Suprapubic skin (tissue), 4 donors: ENCODE data around the gene RBM47. TPM values are rescaled to one million over a fixed set of nuclear protein-coding genes. Genes with fewer than 3 reads are reported as not detected.

Experiments
- DNase-seq, 2 donors: peaks; one replicate each; pipeline ENCODE4 v3.0.0-alpha.2; 2019; ENCODE audit warnings: low spot score in 2 of 2
- H3K27ac ChIP-seq: fragments of 200-600 bp; sonication (generic); one replicate; pipeline ENCODE4 v1.5.1; 2019
- H3K27me3 ChIP-seq: fragments of 200-600 bp; sonication (generic); one replicate; pipeline ENCODE4 v1.5.1; 2019
- H3K36me3 ChIP-seq: fragments of 200-600 bp; sonication (generic); one replicate; pipeline ENCODE4 v1.5.1; 2019
- H3K4me1 ChIP-seq: fragments of 200-600 bp; sonication (generic); one replicate; pipeline ENCODE4 v1.5.1; 2019
- H3K4me3 ChIP-seq: fragments of 200-600 bp; sonication (generic); one replicate; pipeline ENCODE4 v1.5.1; 2019; ENCODE audit warnings: mild to moderate bottlenecking
- H3K9me3 ChIP-seq: fragments of 200-600 bp; sonication (generic); one replicate; pipeline ENCODE4 v1.5.1; 2019
- EP300 ChIP-seq: sonication (generic); formaldehyde crosslinking; IDR thresholded peaks from one replicate; pipeline ENCODE4 v1.6.1; 2017; ENCODE audit warnings: antibody characterized with exemption
- POLR2A ChIP-seq, 2 donors: fragments of 450-650 bp; IDR thresholded peaks; one replicate each; pipeline ENCODE4 v1.6.1; 2017; ENCODE audit warnings: antibody characterized with exemption in 2 of 2, mild to moderate bottlenecking in 2 of 2, moderate library complexity in 2 of 2
- POLR2AphosphoS5 ChIP-seq, 3 donors: sonication (generic); formaldehyde crosslinking; IDR thresholded peaks; one replicate each; pipeline ENCODE4 v1.6.1; 2017; ENCODE audit warnings: antibody characterized with exemption in 3 of 3
- WGBS: methylation state at CpG from one replicate; pipeline ENCODE4 v1.1.5; 2018; 5-methylcytosine and 5-hydroxymethylcytosine counted together
- total RNA-seq, 4 donors: library from RNA; depleted of rRNA; stranded (reverse); fragments of >200 nt; gene quantifications; one replicate each; pipeline ENCODE4 v1.1.0, GENCODE V29; 2016
- TF ChIP-seq, protein P1 (sequence below), 2 donors: fragments of 200-600 bp in 1 of 2; fragments of 450-650 bp in 1 of 2; sonication (generic) in 1 of 2; IDR thresholded peaks; one replicate each; pipeline ENCODE4 v1.5.1; 2016 to 2019; ENCODE audit warnings: antibody characterized with exemption in 2 of 2, mild to moderate bottlenecking in 1 of 2, moderate library complexity in 1 of 2

RBM47 gene
- total RNA-seq, 4 donors from 2014 or later, result 40.2 to 286 (median 47.4) TPM

DNA sequence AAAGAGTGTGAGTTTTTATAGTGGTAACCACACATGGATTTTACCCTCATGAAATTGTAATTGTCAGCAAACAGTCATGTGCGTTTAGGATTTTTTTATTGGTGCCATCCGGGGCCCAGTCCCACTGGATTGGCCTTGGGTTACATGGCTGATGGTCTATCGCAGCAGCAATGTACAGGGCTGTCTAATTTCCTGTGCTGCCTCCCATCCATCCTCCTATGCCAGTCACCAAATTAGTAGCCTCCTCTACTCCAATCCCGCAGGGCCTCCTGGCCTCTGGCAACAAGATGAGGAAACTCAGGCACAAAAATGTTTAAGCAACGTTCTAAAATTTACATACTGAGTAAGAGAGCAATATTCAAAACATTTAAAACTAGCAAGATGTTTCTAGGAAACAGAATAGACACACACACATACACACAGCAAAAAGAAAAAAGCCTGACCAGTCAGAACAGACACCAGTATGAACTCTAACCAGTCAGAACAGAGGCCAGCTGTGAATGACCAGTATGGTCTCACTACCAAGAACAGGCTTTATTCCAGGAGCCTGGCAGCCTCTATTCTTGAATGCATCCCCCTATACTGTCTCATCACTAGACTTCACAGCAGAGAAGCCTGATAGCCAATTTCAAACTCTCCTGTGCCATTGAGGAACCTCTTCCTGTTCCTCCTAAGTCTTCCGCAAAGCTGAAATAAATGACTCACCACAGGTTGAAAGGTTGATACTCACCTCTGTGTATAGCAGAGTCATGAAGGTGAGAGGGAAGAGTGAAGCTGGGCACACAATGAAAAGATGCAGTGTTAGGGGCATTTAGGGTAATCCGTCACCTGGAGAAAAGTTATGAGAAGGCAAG, 251.9 kb downstream of the RBM47 start:
- Histone ChIP-seq H3K36me3 (no peaks in the 10 kb centered on the region), H3K27ac (no peak overlapping the region), H3K4me3 (no peak overlapping the region), H3K4me1 (no peaks in the 10 kb centered on the region), H3K9me3 (no peaks in the 10 kb centered on the region), H3K27me3 (no peaks in the 10 kb centered on the region)
- no peak for TF ChIP-seq EP300
- no peak for TF ChIP-seq POLR2AphosphoS5 (IDR thresholded peaks at IDR 0.05)
- TF ChIP-seq, protein P1, sequence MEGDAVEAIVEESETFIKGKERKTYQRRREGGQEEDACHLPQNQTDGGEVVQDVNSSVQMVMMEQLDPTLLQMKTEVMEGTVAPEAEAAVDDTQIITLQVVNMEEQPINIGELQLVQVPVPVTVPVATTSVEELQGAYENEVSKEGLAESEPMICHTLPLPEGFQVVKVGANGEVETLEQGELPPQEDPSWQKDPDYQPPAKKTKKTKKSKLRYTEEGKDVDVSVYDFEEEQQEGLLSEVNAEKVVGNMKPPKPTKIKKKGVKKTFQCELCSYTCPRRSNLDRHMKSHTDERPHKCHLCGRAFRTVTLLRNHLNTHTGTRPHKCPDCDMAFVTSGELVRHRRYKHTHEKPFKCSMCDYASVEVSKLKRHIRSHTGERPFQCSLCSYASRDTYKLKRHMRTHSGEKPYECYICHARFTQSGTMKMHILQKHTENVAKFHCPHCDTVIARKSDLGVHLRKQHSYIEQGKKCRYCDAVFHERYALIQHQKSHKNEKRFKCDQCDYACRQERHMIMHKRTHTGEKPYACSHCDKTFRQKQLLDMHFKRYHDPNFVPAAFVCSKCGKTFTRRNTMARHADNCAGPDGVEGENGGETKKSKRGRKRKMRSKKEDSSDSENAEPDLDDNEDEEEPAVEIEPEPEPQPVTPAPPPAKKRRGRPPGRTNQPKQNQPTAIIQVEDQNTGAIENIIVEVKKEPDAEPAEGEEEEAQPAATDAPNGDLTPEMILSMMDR (IDR thresholded peaks at IDR 0.05), result no peak
- no peak for TF ChIP-seq POLR2A (IDR thresholded peaks at IDR 0.05)
- WGBS, result 67% methylated on average over 7 of the region's 7 CpGs
- DNase-seq, result no peak

DNA sequence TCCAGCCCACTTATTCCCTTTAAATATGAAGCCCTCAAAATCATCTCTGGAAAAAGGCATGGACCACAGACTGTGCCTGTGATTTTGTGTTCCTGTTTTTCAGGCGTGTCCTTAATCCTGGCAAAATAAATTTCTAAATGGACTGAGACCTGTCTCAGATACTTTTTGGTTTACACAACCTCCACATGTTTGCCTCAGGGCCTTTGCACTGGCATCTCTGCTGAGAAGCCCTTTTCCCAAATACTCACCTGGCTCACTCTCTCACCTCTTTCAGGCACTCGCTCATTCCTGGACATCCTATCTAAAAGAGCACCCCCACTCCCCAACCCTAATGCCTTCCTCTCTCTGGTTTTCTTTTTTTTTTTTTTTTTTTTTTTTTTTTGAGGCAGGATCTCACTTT, 254.0 kb downstream of the RBM47 start:
- no peak for DNase-seq
- Histone ChIP-seq H3K36me3 (no peaks in the 10 kb centered on the region), H3K4me3 (no peak overlapping the region), H3K27me3 (no peaks in the 10 kb centered on the region), H3K27ac (no peak overlapping the region), H3K4me1 (no peaks in the 10 kb centered on the region), H3K9me3 (no peaks in the 10 kb centered on the region)
- TF ChIP-seq POLR2AphosphoS5 (IDR thresholded peaks at IDR 0.05), result no peak
- TF ChIP-seq POLR2A (IDR thresholded peaks at IDR 0.05), result no peak
- TF ChIP-seq EP300, result no peak
- TF ChIP-seq, protein P1 (IDR thresholded peaks at IDR 0.05), result no peak
- 88% methylated on average over 2 of the region's 2 CpGs for WGBS

DNA sequence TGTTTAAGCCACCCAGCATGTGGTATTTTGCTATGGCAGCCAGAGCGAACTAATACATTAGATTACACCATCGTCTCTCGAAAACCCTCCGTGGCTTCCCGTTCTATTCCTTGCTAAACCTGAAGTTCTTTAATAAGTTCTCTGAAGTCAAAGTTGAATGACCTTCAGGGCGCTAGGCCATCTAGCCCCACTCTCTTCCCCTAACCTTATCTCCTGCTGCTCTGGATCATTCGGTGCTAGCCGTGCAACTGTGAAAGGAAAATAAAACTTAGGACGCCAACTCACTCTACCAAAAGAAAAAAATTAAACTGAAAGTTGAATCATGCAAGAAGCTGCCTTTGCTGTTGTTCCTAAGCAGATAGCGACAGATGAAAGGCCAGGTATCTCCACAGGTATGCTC, 254.6 kb downstream of the RBM47 start:
- Histone ChIP-seq H3K27me3 (no peaks in the 10 kb centered on the region), H3K36me3 (no peaks in the 10 kb centered on the region), H3K27ac (no peak overlapping the region), H3K4me3 (no peak overlapping the region), H3K9me3 (no peaks in the 10 kb centered on the region), H3K4me1 (no peaks in the 10 kb centered on the region)
- WGBS, result 93% methylated on average over 10 of the region's 10 CpGs
- no peak for TF ChIP-seq POLR2A (IDR thresholded peaks at IDR 0.05)
- TF ChIP-seq, protein P1 (IDR thresholded peaks at IDR 0.05), result no peak
- TF ChIP-seq EP300, result no peak
- no peak for TF ChIP-seq POLR2AphosphoS5 (IDR thresholded peaks at IDR 0.05)
- no peak for DNase-seq

DNA sequence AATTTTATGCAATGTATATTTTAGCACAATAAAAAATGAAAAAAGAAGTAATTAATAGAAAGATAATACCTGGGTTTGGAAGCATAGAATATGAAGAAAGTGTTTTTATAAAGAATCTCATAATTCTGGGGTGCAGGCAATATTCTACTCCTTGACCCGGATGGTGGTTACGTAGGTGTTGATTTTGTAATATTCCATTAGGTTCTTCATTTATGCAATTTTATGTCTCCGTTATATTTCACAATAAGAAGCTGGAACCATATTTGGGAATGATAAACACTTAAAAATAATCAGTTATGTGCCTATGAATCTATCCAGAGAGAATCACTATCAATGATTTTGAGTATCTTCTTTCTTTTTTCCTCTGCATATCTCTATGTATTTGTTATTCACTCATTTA, 256.0 kb downstream of the RBM47 start:
- Histone ChIP-seq H3K27ac (no peak overlapping the region), H3K27me3 (no peaks in the 10 kb centered on the region), H3K4me1 (no peaks in the 10 kb centered on the region), H3K4me3 (no peak overlapping the region), H3K36me3 (no peaks in the 10 kb centered on the region), H3K9me3 (no peaks in the 10 kb centered on the region)
- no peak for DNase-seq
- WGBS, result 88% methylated on average over 3 of the region's 3 CpGs
- TF ChIP-seq EP300 (no peak), POLR2A (IDR thresholded peaks at IDR 0.05) (no peak), POLR2AphosphoS5 (IDR thresholded peaks at IDR 0.05) (no peak)
- TF ChIP-seq, protein P1 (IDR thresholded peaks at IDR 0.05), result no peak

Other genes with a start within 250 kb of the RBM47 start
- 10 to 100 TPM in 1 of 4 donors, 1 to 10 TPM in 3; 1.3 to 13.4 (median 3.4) TPM for gene NSUN7, start 120.1 kb upstream of the RBM47 start, total RNA-seq